Measurements from ENCODE around the gene C4orf50. TPM values are rescaled to one million over a fixed set of nuclear protein-coding genes. Genes with fewer than 3 reads are reported as not detected.

Gene C4orf50
- total and polyA plus RNA-seq, 11 donors: 0.05 to 0.11 TPM; not detected in 9

GRCh38 chr4:5976431-5976830, 41.8 kb downstream of the C4orf50 start:
- no peaks in the 10 kb centered on the region for H3K4me1 ChIP-seq
- TF ChIP-seq CTCF (IDR thresholded peaks at IDR 0.05): no peak
- TF ChIP-seq POLR2A (IDR thresholded peaks at IDR 0.05): no peak
- H3K27me3 ChIP-seq: peaks cover 0 to 79% (median 18%) of the 10 kb centered on the region in 9 donors
- DNase-seq (no peak), ATAC-seq (no peak)
- H3K4me3 ChIP-seq: no peak overlapping the region
- no peak overlapping the region for H3K27ac ChIP-seq
- no peaks in the 10 kb centered on the region for H3K36me3 ChIP-seq
- WGBS, 4 donors: 71 to 82% (median 80%) methylated on average over 6 of the region's 6 CpGs
- intact Hi-C loops (cut with DNase I): loop anchor here in 4 of 10 donors (10.0 kb wide), 2 partner anchors 142 to 152 kb away; no protein-coding TSS in a partner anchor
- no peaks in the 10 kb centered on the region for H3K9me3 ChIP-seq

- Histone ChIP-seq H3K4me1 (no peaks in the 10 kb centered on the region), H3K4me3 (no peak overlapping the region), H3K27ac (no peak overlapping the region), H3K27me3 (peaks cover 0 to 79% (median 11%) of the 10 kb centered on the region in 9 donors), H3K36me3 (no peaks in the 10 kb centered on the region), H3K9me3 (no peaks in the 10 kb centered on the region)
- no peak for ATAC-seq
- DNase-seq: no peak
- WGBS, 4 donors: 60 to 78% (median 67%) methylated on average over 15 of the region's 15 CpGs
- TF ChIP-seq CTCF (IDR thresholded peaks at IDR 0.05): no peak
- TF ChIP-seq POLR2A (IDR thresholded peaks at IDR 0.05): no peak
- intact Hi-C loops (cut with DNase I): loop anchor here in 4 of 10 donors (10.0 kb wide), 2 partner anchors 140 to 150 kb away; no protein-coding TSS in a partner anchor
These were observed 43.9 kb downstream of the C4orf50 start for GRCh38 chr4:5974321-5974720.

- 76 to 81% (median 80%) methylated on average over 11 to 25 of the region's 25 CpGs for WGBS, 4 donors
- TF ChIP-seq CTCF (IDR thresholded peaks at IDR 0.05): no peak
- no peak for TF ChIP-seq POLR2A (IDR thresholded peaks at IDR 0.05)
- intact Hi-C loops (cut with DNase I): loop anchor here in 4 of 10 donors (10.0 kb wide), 2 partner anchors 139 to 149 kb away; no protein-coding TSS in a partner anchor
- H3K27ac ChIP-seq: no peak overlapping the region
- DNase-seq: no peak
- no peaks in the 10 kb centered on the region for H3K4me1 ChIP-seq
- peak in 1 of 4 donors; percentile 29 for ATAC-seq
- H3K27me3 ChIP-seq: peaks cover 0 to 74% (median 8%) of the 10 kb centered on the region in 9 donors
- no peaks in the 10 kb centered on the region for H3K9me3 ChIP-seq
- no peaks in the 10 kb centered on the region for H3K36me3 ChIP-seq
- H3K4me3 ChIP-seq: no peak overlapping the region
These were observed 44.6 kb downstream of the C4orf50 start for GRCh38 chr4:5973486-5974220.

GRCh38 chr4:5973033-5973432, 45.2 kb downstream of the C4orf50 start:
- 72 to 74% (median 73%) methylated on average over 10 of the region's 10 CpGs for WGBS, 4 donors
- ATAC-seq (peak in 1 of 4 donors; percentile 20), DNase-seq (no peak)
- TF ChIP-seq POLR2A (IDR thresholded peaks at IDR 0.05): no peak
- no peak for TF ChIP-seq CTCF (IDR thresholded peaks at IDR 0.05)
- H3K4me1 ChIP-seq: no peaks in the 10 kb centered on the region
- no peak overlapping the region for H3K27ac ChIP-seq
- peaks cover 0 to 80% (median 8%) of the 10 kb centered on the region in 9 donors for H3K27me3 ChIP-seq
- H3K9me3 ChIP-seq: no peaks in the 10 kb centered on the region
- H3K4me3 ChIP-seq: no peak overlapping the region
- no peaks in the 10 kb centered on the region for H3K36me3 ChIP-seq
- intact Hi-C loops (cut with DNase I): loop anchor here in 4 of 10 donors (10.0 kb wide), 2 partner anchors 138 to 148 kb away; no protein-coding TSS in a partner anchor

All from heart left ventricle (tissue), 16 donors.